ENCODE data around the gene FAH. TPM values are rescaled to one million over a fixed set of nuclear protein-coding genes. Genes with fewer than 3 reads are reported as not detected.

Gene FAH
- total and polyA plus RNA-seq, 2 donors (not counting 3 experiments of a cell fraction or from before 2014, with no cell fraction given): 18.2 to 18.7 TPM

GRCh38 chr15:80110920-80111319, 41.9 kb upstream of the FAH start:
- no peak for FAIRE-seq
- Histone ChIP-seq H3K9ac (replicated peaks; ENCODE audit: extremely low read depth, insufficient read depth, low read length) (no peak overlapping the region), H3K27me3 (ENCODE audit: control insufficient read depth in 2 of 2, insufficient read depth in 2 of 2, low read length in 2 of 2) (no peaks in the 10 kb centered on the region), H3K9me1 (replicated peaks; ENCODE audit: control insufficient read depth, extremely low read depth, insufficient read depth, low read length) (no peaks in the 10 kb centered on the region), H3K4me1 (ENCODE audit: control insufficient read depth, extremely low read depth, insufficient read depth, low read length) (peaks cover 3% of the 10 kb centered on the region), H2AFZ (ENCODE audit: low read depth, low read length) (no peak overlapping the region), H3K9me3 (replicated peaks; ENCODE audit: control insufficient read depth, insufficient read depth, low read length) (no peaks in the 10 kb centered on the region), H4K20me1 (replicated peaks; ENCODE audit: control insufficient read depth, extremely low read depth, insufficient read depth, low read length) (peaks cover 7% of the 10 kb centered on the region), H3K4me2 (ENCODE audit: insufficient read depth, low read length) (no peak overlapping the region), H3K27ac (ENCODE audit: insufficient read depth, low read depth, low read length) (no peak overlapping the region), H3K79me2 (ENCODE audit: control insufficient read depth, insufficient read depth, low read length) (peaks cover 48% of the 10 kb centered on the region), H3K36me3 (ENCODE audit: control insufficient read depth in 2 of 2, extremely low read depth in 1 of 2, insufficient read depth in 2 of 2, low read length in 2 of 2) (no peaks in the 10 kb centered on the region), H3K4me3 (replicated peaks in 1 of 3; ENCODE audit: insufficient read depth in 1 of 3, low read depth in 1 of 3, low read length in 3 of 3) (no peak overlapping the region)
- no peak for DNase-seq (ENCODE audit: low read depth, low spot score)
- dilution Hi-C loops (cut with MboI; ENCODE audit: extremely low pct_ligation_motif_present, low sequenced_read_pairs) (no loop called here), intact Hi-C loops (cut with micrococcal nuclease) (no loop called here)
- POLR2A ChIA-PET: no interaction called here
- TF ChIP-seq POLR2AphosphoS5 (IDR thresholded peaks at IDR 0.05; ENCODE audit: insufficient read depth, low read depth, low read length): no peak
- no peak for TF ChIP-seq JUN (IDR thresholded peaks at IDR 0.05; ENCODE audit: borderline replicate concordance, insufficient read depth, insufficient read length, low read depth)
- no peak for TF ChIP-seq MYC (IDR thresholded peaks at IDR 0.05; ENCODE audit: low read depth, low read length)
- no peak for TF ChIP-seq EZH2 (IDR thresholded peaks at IDR 0.05; ENCODE audit: borderline replicate concordance, low read depth, low read length, severe bottlenecking)
- no peak for TF ChIP-seq MAX (IDR thresholded peaks at IDR 0.05; ENCODE audit: insufficient read depth, insufficient read length)
- no peak for TF ChIP-seq CTCF (IDR thresholded peaks at IDR 0.05; ENCODE audit: extremely low read depth in 1 of 2, insufficient read depth in 1 of 2, low read depth in 1 of 2, low read length in 2 of 2)
- TF ChIP-seq POLR2A (IDR thresholded peaks at IDR 0.05; ENCODE audit: low read depth, low read length): no peak
- TF ChIP-seq FOS (IDR thresholded peaks at IDR 0.05; ENCODE audit: borderline replicate concordance, insufficient read depth, low read length): no peak
- no peak for TF ChIP-seq GATA2 (IDR thresholded peaks at IDR 0.05; ENCODE audit: insufficient read depth, insufficient read length, low read depth, low read length)
- CTCF ChIA-PET: no interaction called here
- BruUV-seq (replicated peaks): no TSS peak

Data from endothelial cell of umbilical vein (primary cell).